ENCODE measurements around the gene VTI1B. TPM values are rescaled to one million over a fixed set of nuclear protein-coding genes. Genes with fewer than 3 reads are reported as not detected.

VTI1B gene
- total RNA-seq, 6 experiments from 2014 or later = 44.2 to 70.1 (median 54.6) TPM

- Histone ChIP-seq H3K27ac (no peak overlapping the region), H3K36me3 (peaks cover 0 to 35% (median 0%) of the 10 kb centered on the region in 4 donors), H3K27me3 (no peaks in the 10 kb centered on the region), H3K4me3 (no peak overlapping the region), H3K9me3 (no peaks in the 10 kb centered on the region), H3K4me1 (no peaks in the 10 kb centered on the region)
- no peak for DNase-seq
- peak; percentile 26 to 55 (median 46) for ATAC-seq
- 77% methylated on average over 2 of the region's 2 CpGs for WGBS (ENCODE audit: insufficient coverage, low coverage, low lambda C conversion rate, missing lambda C conversion rate)
- TF ChIP-seq POLR2A (IDR thresholded peaks at IDR 0.05) (no peak), CTCF (IDR thresholded peaks at IDR 0.05) (no peak)
- intact Hi-C loops (cut with DNase I) = no loop called here
Measured at GRCh38 chr14:67680941-67681340, 6.5 kb upstream of the VTI1B start.

- Histone ChIP-seq H3K4me3 (no peak overlapping the region), H3K36me3 (peaks cover 0 to 30% (median 0%) of the 10 kb centered on the region in 4 donors), H3K4me1 (no peaks in the 10 kb centered on the region), H3K27ac (no peak overlapping the region), H3K9me3 (no peaks in the 10 kb centered on the region), H3K27me3 (no peaks in the 10 kb centered on the region)
- intact Hi-C loops (cut with DNase I) = no loop called here
- TF ChIP-seq POLR2A (IDR thresholded peaks at IDR 0.05) (no peak), CTCF (IDR thresholded peaks at IDR 0.05) (no peak)
- WGBS (ENCODE audit: insufficient coverage, low coverage, low lambda C conversion rate, missing lambda C conversion rate) = 48% methylated on average over 3 of the region's 3 CpGs
- ATAC-seq (peak in 2 of 4 donors; percentile 43 to 53), DNase-seq (no peak)
Measured at GRCh38 chr14:67680121-67680602, 5.7 kb upstream of the VTI1B start.

GRCh38 chr14:67679006-67679405 lies 4.6 kb upstream of the VTI1B start:
- H3K36me3 ChIP-seq = peaks cover 0 to 24% (median 0%) of the 10 kb centered on the region in 4 donors
- DNase-seq = no peak
- 24% methylated on average over 1 of the region's 2 CpGs for WGBS (ENCODE audit: insufficient coverage, low coverage, low lambda C conversion rate, missing lambda C conversion rate)
- no peak overlapping the region for H3K4me3 ChIP-seq
- H3K9me3 ChIP-seq = no peaks in the 10 kb centered on the region
- TF ChIP-seq CTCF (IDR thresholded peaks at IDR 0.05) (no peak), POLR2A (IDR thresholded peaks at IDR 0.05) (no peak)
- H3K4me1 ChIP-seq = no peaks in the 10 kb centered on the region
- H3K27me3 ChIP-seq = no peaks in the 10 kb centered on the region
- no peak for ATAC-seq
- no peak overlapping the region for H3K27ac ChIP-seq
- intact Hi-C loops (cut with DNase I) = no loop called here

- TF ChIP-seq CTCF (IDR thresholded peaks at IDR 0.05) = no peak
- no peak for TF ChIP-seq POLR2A (IDR thresholded peaks at IDR 0.05)
- Histone ChIP-seq H3K36me3 (peaks cover 0 to 8% (median 0%) of the 10 kb centered on the region in 4 donors), H3K4me3 (peak overlapping the region; percentile 89 to 99 (median 98)), H3K27me3 (no peaks in the 10 kb centered on the region), H3K4me1 (peaks cover 0 to 19% (median 5%) of the 10 kb centered on the region in 4 donors), H3K9me3 (no peaks in the 10 kb centered on the region), H3K27ac (peak overlapping the region; percentile 97 to 100 (median 99))
- DNase-seq (no peak), ATAC-seq (no peak)
- WGBS (ENCODE audit: insufficient coverage, low coverage, low lambda C conversion rate, missing lambda C conversion rate) = 33% methylated on average over 6 of the region's 16 CpGs
- intact Hi-C loops (cut with DNase I) = no loop called here
Measured at GRCh38 chr14:67675219-67675582, 769 bp upstream of the VTI1B start.

GRCh38 chr14:67674139-67674479 lies 323 bp downstream of the VTI1B start:
- H3K27ac ChIP-seq = peak overlapping the region; percentile 97 to 100 (median 99)
- no peaks in the 10 kb centered on the region for H3K27me3 ChIP-seq
- no peaks in the 10 kb centered on the region for H3K9me3 ChIP-seq
- ATAC-seq = peak; percentile 81 to 91 (median 88)
- 2% methylated on average over 14 of the region's 25 CpGs for WGBS (ENCODE audit: insufficient coverage, low coverage, low lambda C conversion rate, missing lambda C conversion rate)
- peaks cover 0 to 19% (median 5%) of the 10 kb centered on the region in 4 donors for H3K4me1 ChIP-seq
- DNase-seq = peak; percentile 83 to 86 (median 85)
- H3K36me3 ChIP-seq = peaks cover 0 to 8% (median 0%) of the 10 kb centered on the region in 4 donors
- TF ChIP-seq CTCF (IDR thresholded peaks at IDR 0.05) = peak; percentile 13 to 44 (median 37)
- no peak for TF ChIP-seq POLR2A (IDR thresholded peaks at IDR 0.05)
- intact Hi-C loops (cut with DNase I) = no loop called here
- peak overlapping the region; percentile 89 to 99 (median 98) for H3K4me3 ChIP-seq
